Liver (tissue), 9 donors: Measurements from ENCODE around the gene TUBA8. TPM values are rescaled to one million over a fixed set of nuclear protein-coding genes. Genes with fewer than 3 reads are reported as not detected.

Experiments used
- DNase-seq: peaks from one replicate; pipeline ENCODE4 v3.0.0-alpha.2; 2017; ENCODE audit warnings: low spot score
- H3K27ac ChIP-seq, 2 donors: one replicate each; pipeline ENCODE4 v1.7.0; 2013; ENCODE audit warnings: inconsistent platforms in 2 of 2, low read length in 2 of 2, control low read depth in 1 of 2, low read depth in 1 of 2, mild to moderate bottlenecking in 1 of 2
- H3K27me3 ChIP-seq, 4 donors: one replicate each; pipeline versions ENCODE4 v1.6.1 to v1.7.0; 2013; ENCODE audit warnings: low read length in 3 of 4, inconsistent platforms in 1 of 4, mild to moderate bottlenecking in 1 of 4, moderate library complexity in 1 of 4; ENCODE audit not compliant: control insufficient read depth in 4 of 4, insufficient read depth in 4 of 4
- H3K36me3 ChIP-seq, 4 donors: one replicate each; pipeline versions ENCODE4 v1.6.1 to v1.7.0; 2013; ENCODE audit warnings: low read length in 3 of 4, mild to moderate bottlenecking in 3 of 4, low read depth in 1 of 4, moderate library complexity in 1 of 4; ENCODE audit not compliant: control insufficient read depth in 4 of 4, insufficient read depth in 3 of 4
- H3K4me1 ChIP-seq, 4 donors: one replicate each; pipeline versions ENCODE4 v1.6.1 to v1.7.0; 2013; ENCODE audit warnings: low read length in 3 of 4, mild to moderate bottlenecking in 3 of 4, moderate library complexity in 1 of 4; ENCODE audit not compliant: control insufficient read depth in 4 of 4, insufficient read depth in 4 of 4
- H3K4me3 ChIP-seq, 3 donors: one replicate each; pipeline versions ENCODE4 v1.6.1 to v1.7.0; 2013; ENCODE audit warnings: low read length in 3 of 3, control low read depth in 1 of 3, low read depth in 1 of 3, mild to moderate bottlenecking in 1 of 3
- H3K9ac ChIP-seq, 2 donors: one replicate each; pipeline ENCODE4 v1.7.0; 2013; ENCODE audit warnings: low read length in 2 of 2, mild to moderate bottlenecking in 2 of 2, moderate library complexity in 2 of 2, control low read depth in 1 of 2, low read depth in 1 of 2
- H3K9me3 ChIP-seq, 4 donors: one replicate each; pipeline versions ENCODE4 v1.6.1 to v1.7.0; 2013; ENCODE audit warnings: low read length in 3 of 4; ENCODE audit not compliant: control insufficient read depth in 4 of 4
- CTCF ChIP-seq: fragments of 150-350 bp; IDR thresholded peaks from 2 replicates; pipeline ENCODE4 v1.5.1; 2017; ENCODE audit warnings: improper control_type of control experiment, low read depth, low read length; ENCODE audit not compliant: missing input control
- FOXA1 ChIP-seq: IDR thresholded peaks from 2 replicates; pipeline ENCODE4 v1.6.1; 2016; ENCODE audit warnings: antibody characterized with exemption
- HNF4A ChIP-seq, 2 donors: conservative IDR thresholded peaks; 2 replicates each; pipeline ENCODE4 v1.6.1; 2016; ENCODE audit warnings: antibody characterized with exemption in 2 of 2, mild to moderate bottlenecking in 2 of 2
- HNF4G ChIP-seq: IDR thresholded peaks from 2 replicates; pipeline ENCODE4 v1.6.1; 2016; ENCODE audit warnings: antibody characterized with exemption
- JUND ChIP-seq, 2 donors: IDR thresholded peaks; 2 replicates each; pipeline ENCODE4 v1.6.1; 2016; ENCODE audit warnings: antibody characterized with exemption in 2 of 2
- NR2F2 ChIP-seq: IDR thresholded peaks from 2 replicates; pipeline ENCODE4 v1.6.1; 2016; ENCODE audit warnings: antibody characterized with exemption
- RAD21 ChIP-seq, 2 donors: IDR thresholded peaks; 2 replicates each; pipeline ENCODE4 v1.6.1; 2016; ENCODE audit warnings: antibody characterized with exemption in 2 of 2, mild to moderate bottlenecking in 2 of 2
- RXRA ChIP-seq, 2 donors: IDR thresholded peaks; 2 replicates each; pipeline ENCODE4 v1.6.1; 2017 to 2018; ENCODE audit warnings: antibody characterized with exemption in 2 of 2, mild to moderate bottlenecking in 1 of 2
- WGBS: extraction: QIAGEN DNeasy Blood & Tissue Kit; methylation state at CpG from one replicate; pipeline ENCODE4 v1.1.7; 2013; 5-methylcytosine and 5-hydroxymethylcytosine counted together
- polyA plus RNA-seq, 2 donors: library from polyadenylated mRNA; stranded (reverse) in 1 of 2; unstranded in 1 of 2; fragments of 200-250 nt in 1 of 2; fragments of >200 nt in 1 of 2; fragmentation: Nextera tagmentation in 1 of 2; extraction: Ambion mirVana in 1 of 2; gene quantifications; one replicate each; pipeline versions ENCODE4 v1.2.1 to v1.2.3, GENCODE V29; 2013 to 2015
- total RNA-seq, 2 donors: library from RNA; depleted of rRNA; stranded (reverse); fragments of >200 nt; gene quantifications; one replicate each; pipeline ENCODE4 v1.2.3, GENCODE V29; 2014
- TF ChIP-seq, protein P1 (sequence below): IDR thresholded peaks from 2 replicates; pipeline ENCODE4 v1.6.1; 2016; ENCODE audit warnings: antibody characterized with exemption, mild to moderate bottlenecking
- TF ChIP-seq, protein P2 (sequence below): IDR thresholded peaks from 2 replicates; pipeline ENCODE4 v1.6.1; 2016; ENCODE audit warnings: antibody characterized with exemption
- TF ChIP-seq, protein P3 (sequence below): IDR thresholded peaks from 2 replicates; pipeline ENCODE4 v1.6.1; 2016; ENCODE audit warnings: antibody characterized with exemption
- donor health status: healthy.
- donor health status: healthy.
- donor health status: healthy.
- donor health status: healthy.
- donor health status: healthy.

Gene TUBA8
- total and polyA plus RNA-seq, 4 donors: 0.82 to 3.1 (median 1.9) TPM

DNA sequence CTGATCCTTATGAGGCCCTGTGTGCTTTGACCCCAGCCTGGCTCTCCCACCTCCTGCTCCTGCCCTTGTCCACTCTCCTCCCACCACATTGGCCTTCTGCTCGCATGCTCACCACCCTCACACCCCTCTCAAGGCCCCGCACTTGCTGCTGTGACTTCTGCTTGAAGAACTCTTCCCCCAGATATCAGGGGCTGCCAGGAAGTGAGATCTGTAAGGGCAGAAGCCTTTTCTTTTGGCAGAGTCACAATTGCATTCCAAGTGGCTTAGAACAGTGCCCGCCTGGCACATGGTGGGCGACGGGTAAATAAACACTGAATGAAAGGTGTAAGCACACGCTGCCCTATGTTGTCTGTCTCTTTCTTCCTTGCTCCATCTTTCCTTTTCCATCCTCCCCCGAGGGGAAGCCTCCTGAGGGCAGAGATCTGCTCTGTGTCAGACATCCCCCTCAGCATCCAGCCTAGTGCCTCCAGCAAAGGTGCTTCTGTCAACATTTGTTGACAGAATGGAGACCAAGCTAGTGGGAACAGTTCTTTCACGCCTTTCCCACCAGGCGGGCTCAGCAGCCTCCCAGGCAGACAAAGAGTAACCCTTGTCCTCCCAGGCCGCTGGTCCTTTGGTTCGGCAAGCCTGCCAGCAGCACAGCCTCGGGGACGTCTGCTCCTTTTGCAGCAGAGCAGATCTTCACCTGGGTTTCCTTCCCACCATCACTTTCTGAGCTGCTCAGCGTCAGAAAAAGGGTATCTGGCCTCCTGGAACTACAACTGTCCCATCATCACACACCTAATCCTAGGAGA lies 42.9 kb upstream of the TUBA8 start:
- H3K4me3 ChIP-seq: no peak overlapping the region
- H3K9ac ChIP-seq: no peak overlapping the region
- peaks cover 0 to 15% (median 3%) of the 10 kb centered on the region in 4 donors for H3K4me1 ChIP-seq
- H3K9me3 ChIP-seq: no peaks in the 10 kb centered on the region
- 87% methylated on average over 14 of the region's 14 CpGs for WGBS
- no peaks in the 10 kb centered on the region for H3K36me3 ChIP-seq
- H3K27ac ChIP-seq: no peak overlapping the region
- H3K27me3 ChIP-seq: no peaks in the 10 kb centered on the region
- TF ChIP-seq, protein P1, sequence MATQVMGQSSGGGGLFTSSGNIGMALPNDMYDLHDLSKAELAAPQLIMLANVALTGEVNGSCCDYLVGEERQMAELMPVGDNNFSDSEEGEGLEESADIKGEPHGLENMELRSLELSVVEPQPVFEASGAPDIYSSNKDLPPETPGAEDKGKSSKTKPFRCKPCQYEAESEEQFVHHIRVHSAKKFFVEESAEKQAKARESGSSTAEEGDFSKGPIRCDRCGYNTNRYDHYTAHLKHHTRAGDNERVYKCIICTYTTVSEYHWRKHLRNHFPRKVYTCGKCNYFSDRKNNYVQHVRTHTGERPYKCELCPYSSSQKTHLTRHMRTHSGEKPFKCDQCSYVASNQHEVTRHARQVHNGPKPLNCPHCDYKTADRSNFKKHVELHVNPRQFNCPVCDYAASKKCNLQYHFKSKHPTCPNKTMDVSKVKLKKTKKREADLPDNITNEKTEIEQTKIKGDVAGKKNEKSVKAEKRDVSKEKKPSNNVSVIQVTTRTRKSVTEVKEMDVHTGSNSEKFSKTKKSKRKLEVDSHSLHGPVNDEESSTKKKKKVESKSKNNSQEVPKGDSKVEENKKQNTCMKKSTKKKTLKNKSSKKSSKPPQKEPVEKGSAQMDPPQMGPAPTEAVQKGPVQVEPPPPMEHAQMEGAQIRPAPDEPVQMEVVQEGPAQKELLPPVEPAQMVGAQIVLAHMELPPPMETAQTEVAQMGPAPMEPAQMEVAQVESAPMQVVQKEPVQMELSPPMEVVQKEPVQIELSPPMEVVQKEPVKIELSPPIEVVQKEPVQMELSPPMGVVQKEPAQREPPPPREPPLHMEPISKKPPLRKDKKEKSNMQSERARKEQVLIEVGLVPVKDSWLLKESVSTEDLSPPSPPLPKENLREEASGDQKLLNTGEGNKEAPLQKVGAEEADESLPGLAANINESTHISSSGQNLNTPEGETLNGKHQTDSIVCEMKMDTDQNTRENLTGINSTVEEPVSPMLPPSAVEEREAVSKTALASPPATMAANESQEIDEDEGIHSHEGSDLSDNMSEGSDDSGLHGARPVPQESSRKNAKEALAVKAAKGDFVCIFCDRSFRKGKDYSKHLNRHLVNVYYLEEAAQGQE: no peak
- TF ChIP-seq CTCF: no peak
- no peak for TF ChIP-seq HNF4G
- TF ChIP-seq RXRA (IDR thresholded peaks at IDR 0.05): no peak
- TF ChIP-seq JUND (IDR thresholded peaks at IDR 0.05): no peak
- no peak for TF ChIP-seq FOXA1
- no peak for DNase-seq

- no peak overlapping the region for H3K9ac ChIP-seq
- H3K27me3 ChIP-seq: no peaks in the 10 kb centered on the region
- H3K27ac ChIP-seq: no peak overlapping the region
- no peak overlapping the region for H3K4me3 ChIP-seq
- H3K4me1 ChIP-seq: peaks cover 0 to 15% (median 3%) of the 10 kb centered on the region in 4 donors
- 75% methylated on average over 3 of the region's 3 CpGs for WGBS
- H3K9me3 ChIP-seq: no peaks in the 10 kb centered on the region
- no peak for DNase-seq
- TF ChIP-seq, protein P2, sequence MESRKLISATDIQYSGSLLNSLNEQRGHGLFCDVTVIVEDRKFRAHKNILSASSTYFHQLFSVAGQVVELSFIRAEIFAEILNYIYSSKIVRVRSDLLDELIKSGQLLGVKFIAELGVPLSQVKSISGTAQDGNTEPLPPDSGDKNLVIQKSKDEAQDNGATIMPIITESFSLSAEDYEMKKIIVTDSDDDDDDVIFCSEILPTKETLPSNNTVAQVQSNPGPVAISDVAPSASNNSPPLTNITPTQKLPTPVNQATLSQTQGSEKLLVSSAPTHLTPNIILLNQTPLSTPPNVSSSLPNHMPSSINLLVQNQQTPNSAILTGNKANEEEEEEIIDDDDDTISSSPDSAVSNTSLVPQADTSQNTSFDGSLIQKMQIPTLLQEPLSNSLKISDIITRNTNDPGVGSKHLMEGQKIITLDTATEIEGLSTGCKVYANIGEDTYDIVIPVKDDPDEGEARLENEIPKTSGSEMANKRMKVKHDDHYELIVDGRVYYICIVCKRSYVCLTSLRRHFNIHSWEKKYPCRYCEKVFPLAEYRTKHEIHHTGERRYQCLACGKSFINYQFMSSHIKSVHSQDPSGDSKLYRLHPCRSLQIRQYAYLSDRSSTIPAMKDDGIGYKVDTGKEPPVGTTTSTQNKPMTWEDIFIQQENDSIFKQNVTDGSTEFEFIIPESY: no peak
- no peak for TF ChIP-seq CTCF
- no peak for TF ChIP-seq HNF4A (conservative IDR thresholded peaks at IDR 0.05)
- TF ChIP-seq, protein P3, sequence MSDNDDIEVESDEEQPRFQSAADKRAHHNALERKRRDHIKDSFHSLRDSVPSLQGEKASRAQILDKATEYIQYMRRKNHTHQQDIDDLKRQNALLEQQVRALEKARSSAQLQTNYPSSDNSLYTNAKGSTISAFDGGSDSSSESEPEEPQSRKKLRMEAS: no peak
- no peak for TF ChIP-seq NR2F2
- TF ChIP-seq HNF4G: no peak
- TF ChIP-seq RAD21 (IDR thresholded peaks at IDR 0.05): no peak
- no peaks in the 10 kb centered on the region for H3K36me3 ChIP-seq
Observed at GRCh38 chr22:18068381-18068988, 42.1 kb upstream of the TUBA8 start.
